K562 (cell line): ENCODE data around the gene CSNK1G1. TPM values are rescaled to one million over a fixed set of nuclear protein-coding genes. Genes with fewer than 3 reads are reported as not detected.

Experiments used
- ARID1B ChIP-seq: fragments of 450-650 bp; IDR thresholded peaks from 2 replicates; pipeline ENCODE4 v1.6.1; 2016; ENCODE audit warnings: antibody characterized with exemption, mild to moderate bottlenecking, inconsistent platforms
- CHD2 ChIP-seq: IDR thresholded peaks from 2 replicates; pipeline ENCODE4 v1.6.1; 2011; ENCODE audit warnings: low read depth, low read length
- DMBX1 ChIP-seq: fragments of 250-450 bp; sonication (Bioruptor Pico); IDR thresholded peaks from 2 replicates; pipeline ENCODE4 v1.8.0; 2022; ENCODE audit warnings: inconsistent platforms, mild to moderate bottlenecking, moderate library complexity, borderline replicate concordance
- EHMT2 ChIP-seq: fragments of 450-650 bp; IDR thresholded peaks from 2 replicates; pipeline ENCODE4 v1.6.1; 2018; ENCODE audit warnings: antibody characterized with exemption
- ELF4 ChIP-seq: fragments of 450-650 bp; formaldehyde crosslinking; IDR thresholded peaks from 2 replicates; pipeline ENCODE4 v1.4.0; 2022; ENCODE audit warnings: missing genetic modification characterization
- HDAC1 ChIP-seq, 2 experiments: fragments of 450-650 bp; IDR thresholded peaks; 2 replicates each; pipeline ENCODE4 v1.6.1; 2016 to 2017; ENCODE audit warnings: inconsistent platforms in 1 of 2, mild to moderate bottlenecking in 1 of 2, moderate library complexity in 1 of 2
- HMBOX1 ChIP-seq: sonication (generic); IDR thresholded peaks from 2 replicates; pipeline ENCODE4 v1.6.1; 2016
- MEIS2 ChIP-seq: fragments of 450-650 bp; IDR thresholded peaks from 2 replicates; pipeline ENCODE4 v1.6.1; 2014; ENCODE audit warnings: mild to moderate bottlenecking; ENCODE audit not compliant: partially characterized antibody
- MITF ChIP-seq: IDR thresholded peaks from 2 replicates; pipeline ENCODE4 v1.6.1; 2014; ENCODE audit warnings: antibody characterized with exemption
- MXD1 ChIP-seq: fragments of 250-450 bp; sonication (Bioruptor Pico); IDR thresholded peaks from 2 replicates; pipeline ENCODE4 v1.8.0; 2021; ENCODE audit warnings: borderline replicate concordance, mild to moderate bottlenecking, moderate library complexity; ENCODE audit not compliant: poor library complexity, severe bottlenecking
- NFRKB ChIP-seq: fragments of 450-650 bp; IDR thresholded peaks from 2 replicates; pipeline ENCODE4 v1.6.1; 2016; ENCODE audit warnings: low read depth
- NR2C1 ChIP-seq, 2 experiments: fragments of 450-650 bp; IDR thresholded peaks; 2 replicates each; pipeline ENCODE4 v1.6.1; 2017; ENCODE audit warnings: mild to moderate bottlenecking in 2 of 2, antibody characterized with exemption in 1 of 2, inconsistent platforms in 1 of 2, missing compliant biosample characterization in 1 of 2, missing genetic modification characterization in 1 of 2
- PHF21A ChIP-seq: fragments of 450-650 bp; IDR thresholded peaks from 2 replicates; pipeline ENCODE4 v1.6.1; 2017; ENCODE audit warnings: low read depth, borderline replicate concordance
- SUPT5H ChIP-seq: fragments of 450-650 bp; IDR thresholded peaks from 2 replicates; pipeline ENCODE4 v1.6.1; 2016
- TEAD4 ChIP-seq, 2 experiments: sonication (generic) in 1 of 2; formaldehyde crosslinking in 1 of 2; IDR thresholded peaks; 2 replicates each; pipeline versions ENCODE4 v1.6.1 to v1.8.0; 2012 to 2022; ENCODE audit warnings: borderline replicate concordance in 1 of 2, inconsistent platforms in 1 of 2, low read length in 1 of 2, mild to moderate bottlenecking in 1 of 2, missing genetic modification reagents in 1 of 2
- ZFP30 ChIP-seq: fragments of 250-450 bp; sonication (Bioruptor Pico); IDR thresholded peaks from 2 replicates; pipeline ENCODE4 v1.8.0; 2022; ENCODE audit warnings: moderate library complexity, mild to moderate bottlenecking, inconsistent platforms, borderline replicate concordance
- ZNF347 ChIP-seq: fragments of 450-650 bp; formaldehyde crosslinking; IDR thresholded peaks from 2 replicates; pipeline ENCODE4 v1.4.0; 2020; ENCODE audit warnings: low read depth, mild to moderate bottlenecking, moderate library complexity
- ZNF384 ChIP-seq: IDR thresholded peaks from 2 replicates; pipeline ENCODE4 v1.6.1; 2012; ENCODE audit warnings: low read depth, low read length, improper control_type of control experiment
- ZNF584 ChIP-seq: fragments of 200-800 bp; sonication (Bioruptor generic); IDR thresholded peaks from 2 replicates; pipeline ENCODE4 v1.6.1; 2016; ENCODE audit warnings: low read depth, mild to moderate bottlenecking, missing genetic modification characterization, missing compliant biosample characterization
- ZNF592 ChIP-seq: fragments of 450-650 bp; IDR thresholded peaks from 2 replicates; pipeline ENCODE4 v1.6.1; 2017; ENCODE audit warnings: antibody characterized with exemption, mild to moderate bottlenecking
- polyA plus RNA-seq, 8 experiments: library from polyadenylated mRNA; depleted of rRNA in 4 of 8; stranded (reverse) in 5 of 8; unstranded in 3 of 8; fragments of >200 nt; fragmentation: Nextera tagmentation in 2 of 8; fragmentation: Illumina TruSeq in 1 of 8; extraction: Ambion mirVana in 2 of 8; extraction: Trizol in 1 of 8; gene quantifications; 2 replicates each; pipeline versions ENCODE4 v1.2.1 to v1.2.3, GENCODE V29; 2011 to 2014; ENCODE audit warnings: inconsistent platforms in 1 of 8, missing spikeins in 1 of 8
- total RNA-seq, 7 experiments: library from RNA; depleted of rRNA in 6 of 7; stranded (reverse); fragments of >200 nt in 6 of 7; fragmentation: Illumina TruSeq in 2 of 7; extraction: Trizol in 2 of 7; gene quantifications; 2 replicates each; pipeline versions ENCODE4 v1.2.1 to v1.2.3, GENCODE V29; 2011 to 2021; ENCODE audit warnings: low replicate concordance in 1 of 7

Gene CSNK1G1
- total and polyA plus RNA-seq, 9 of the 15 experiments (the other 6 are each of a cell fraction or from before 2014, with no cell fraction given): 4.5 to 18.5 (median 9.5) TPM

- TF ChIP-seq HMBOX1 (0 out of 2 replicates have a peak, but pooled peaks have one; percentile 6), DMBX1 (CRISPR knock-in tag) (0 out of 2 replicates have a peak, but pooled peaks have one; percentile 3), HDAC1 (IDR thresholded peaks at IDR 0.05) (no peak), ZNF592 (peak; percentile 51; the same call in 1 of the 2 replicates), TEAD4 (IDR thresholded peaks at IDR 0.05; ENCODE audit: low read length) (0 out of 2 replicates have a peak, but pooled peaks have one; percentile 7), TEAD4 (CRISPR knock-in tag; IDR thresholded peaks at IDR 0.05; ENCODE audit: borderline replicate concordance) (no peak), ZNF347 (CRISPR knock-in tag) (no peak), ELF4 (CRISPR knock-in tag) (0 out of 2 replicates have a peak, but pooled peaks have one; percentile 1), SUPT5H (0 out of 2 replicates have a peak, but pooled peaks have one; percentile 13), EHMT2 (no peak), ZFP30 (CRISPR knock-in tag) (no peak), NFRKB (0 out of 2 replicates have a peak, but pooled peaks have one; percentile 75), MITF (0 out of 2 replicates have a peak, but pooled peaks have one; percentile 14), MXD1 (no peak), ZNF584 (0 out of 2 replicates have a peak, but pooled peaks have one; percentile 4), NR2C1 (IDR thresholded peaks at IDR 0.05) (0 out of 2 replicates have a peak, but pooled peaks have one; percentile 6), NR2C1 (tag; IDR thresholded peaks at IDR 0.05) (no peak), CHD2 (no peak), ARID1B (peak; percentile 0; the same call in 1 of the 2 replicates), ZNF384 (0 out of 2 replicates have a peak, but pooled peaks have one; percentile 19), PHF21A (no peak), MEIS2 (peak; percentile 9)
Measured at GRCh38 chr15:64163659-64164362, 192.2 kb downstream of the CSNK1G1 start (continued).
